BLaER1 (cell line): Measurements from ENCODE around the gene TTC4.
"Not testable (repeated sequence)": the region's sequence is repeated elsewhere in the genome, so short reads cannot be mapped to it uniquely, and the experiment has no call there.

Experiments
- H3K27ac ChIP-seq: shearing (Covaris generic); formaldehyde crosslinking; 2 replicates; pipeline ENCODE4 v1.8.1; 2022
- H3K27me3 ChIP-seq: shearing (Covaris generic); formaldehyde crosslinking; 2 replicates; pipeline ENCODE4 v1.8.1; 2022
- H3K36me3 ChIP-seq: shearing (Covaris generic); formaldehyde crosslinking; 2 replicates; pipeline ENCODE4 v1.8.1; 2022
- H3K4me1 ChIP-seq: shearing (Covaris generic); formaldehyde crosslinking; 2 replicates; pipeline ENCODE4 v1.8.1; 2022
- H3K4me2 ChIP-seq: shearing (Covaris generic); formaldehyde crosslinking; 2 replicates; pipeline ENCODE4 v1.8.1; 2022
- H3K4me3 ChIP-seq: shearing (Covaris generic); formaldehyde crosslinking; 2 replicates; pipeline ENCODE4 v1.8.1; 2022
- H3K9ac ChIP-seq: shearing (Covaris generic); formaldehyde crosslinking; 2 replicates; pipeline ENCODE4 v1.8.1; 2022
- H3K9me3 ChIP-seq: shearing (Covaris generic); formaldehyde crosslinking; 2 replicates; pipeline ENCODE4 v1.8.1; 2022
- H4K20me1 ChIP-seq: shearing (Covaris generic); formaldehyde crosslinking; 2 replicates; pipeline ENCODE4 v1.8.1; 2022
- Cebpa-rat ChIP-seq: shearing (Covaris generic); IDR thresholded peaks from 2 replicates; pipeline ENCODE4 v1.8.1; 2022

TTC4 gene

GRCh38 chr1:54758678-54759348 is 43.2 kb downstream of the TTC4 start:
- Histone ChIP-seq H3K4me2 (no peak overlapping the region), H3K27ac (no peak overlapping the region), H3K4me1 (peaks cover 12% of the 10 kb centered on the region), H3K9ac (no peak overlapping the region), H3K4me3 (no peak overlapping the region), H3K9me3 (no peaks in the 10 kb centered on the region), H4K20me1 (no peaks in the 10 kb centered on the region; the same call in 1 of the 2 replicates), H3K36me3 (peaks cover 34% of the 10 kb centered on the region), H3K27me3 (no peaks in the 10 kb centered on the region)
- no peak for TF ChIP-seq Cebpa-rat

GRCh38 chr1:54763816-54764132 is 48.1 kb downstream of the TTC4 start:
- Histone ChIP-seq H3K36me3 (peaks cover 6% of the 10 kb centered on the region; the same call in 1 of the 2 replicates), H3K9me3 (no peaks in the 10 kb centered on the region), H3K4me2 (peak overlapping the region; percentile 76), H4K20me1 (no peaks in the 10 kb centered on the region; the same call in 1 of the 2 replicates), H3K27ac (peak overlapping the region; percentile 84), H3K4me3 (peak overlapping the region; percentile 83), H3K9ac (peak overlapping the region; percentile 86), H3K4me1 (peaks cover 21% of the 10 kb centered on the region), H3K27me3 (no peaks in the 10 kb centered on the region)
- TF ChIP-seq Cebpa-rat = no peak

DNA sequence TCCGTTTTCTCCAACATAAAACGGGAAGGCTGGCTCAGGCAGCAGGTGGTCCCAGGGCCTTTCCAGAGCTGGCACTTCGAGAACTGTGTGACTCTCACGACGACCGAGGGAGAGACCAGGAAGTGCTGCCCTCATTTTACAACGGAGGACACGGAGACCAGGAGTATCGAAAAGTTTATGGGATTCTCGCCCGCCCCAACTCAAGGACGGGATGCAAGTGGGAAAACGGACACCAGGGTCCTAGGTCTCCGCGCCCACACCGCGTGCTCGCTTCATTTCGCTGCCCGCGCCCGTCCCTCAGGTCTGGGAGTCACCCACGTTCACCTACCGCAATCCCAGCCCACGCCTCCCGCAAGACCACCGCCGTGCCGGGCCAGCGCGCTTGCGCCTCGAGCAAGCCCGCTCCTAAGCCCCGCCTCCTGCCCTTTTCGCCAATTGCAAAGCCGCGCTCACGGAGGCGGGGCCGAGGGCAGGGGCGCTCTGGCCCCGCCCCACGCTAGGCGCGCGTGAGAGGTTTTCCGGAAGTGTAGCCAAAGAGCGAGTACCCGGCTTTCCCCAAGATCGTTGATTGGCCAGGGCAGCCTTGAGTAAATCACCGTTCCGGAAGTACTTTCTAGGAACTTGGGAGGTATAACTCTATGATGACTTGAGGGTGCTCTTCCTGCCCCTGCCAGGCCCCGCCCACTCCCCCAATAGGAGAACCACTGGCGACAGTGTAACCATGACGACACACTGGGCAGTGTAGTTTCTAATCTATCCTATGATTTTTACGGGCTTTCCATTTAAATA is 48.7 kb downstream of the TTC4 start, which contains the start of gene PARS2:
PARS2 (minus strand) TSS at position 391 of the 789 bp plus-strand sequence. CDS start 5,362 bp downstream, outside the sequence.
- H4K20me1 ChIP-seq = no peaks in the 10 kb centered on the region
- no peaks in the 10 kb centered on the region for H3K27me3 ChIP-seq
- H3K36me3 ChIP-seq = peaks cover under 1% of the 10 kb centered on the region; the same call in 1 of the 2 replicates
- peak within 1 kb of the TSS; percentile 86 for H3K9ac ChIP-seq
- H3K4me3 ChIP-seq = peak within 1 kb of the TSS; percentile 83
- peaks cover 21% of the 10 kb centered on the region for H3K4me1 ChIP-seq
- H3K9me3 ChIP-seq = no peaks in the 10 kb centered on the region
- TF ChIP-seq Cebpa-rat = no peak
- H3K4me2 ChIP-seq = peak within 1 kb of the TSS; percentile 76
- H3K27ac ChIP-seq = peak within 1 kb of the TSS; percentile 84

- TF ChIP-seq Cebpa-rat = no peak
- no peaks in the 10 kb centered on the region for H4K20me1 ChIP-seq
- H3K4me1 ChIP-seq = peaks cover 21% of the 10 kb centered on the region
- H3K9ac ChIP-seq = no peak overlapping the region
- H3K27ac ChIP-seq = no peak overlapping the region
- peak overlapping the region; percentile 67 for H3K4me2 ChIP-seq
- H3K9me3 ChIP-seq = no peaks in the 10 kb centered on the region
- peak overlapping the region; percentile 83 for H3K4me3 ChIP-seq
- H3K36me3 ChIP-seq = no peaks in the 10 kb centered on the region
- no peaks in the 10 kb centered on the region for H3K27me3 ChIP-seq
Measured at GRCh38 chr1:54764922-54765561, 49.4 kb downstream of the TTC4 start.

DNA sequence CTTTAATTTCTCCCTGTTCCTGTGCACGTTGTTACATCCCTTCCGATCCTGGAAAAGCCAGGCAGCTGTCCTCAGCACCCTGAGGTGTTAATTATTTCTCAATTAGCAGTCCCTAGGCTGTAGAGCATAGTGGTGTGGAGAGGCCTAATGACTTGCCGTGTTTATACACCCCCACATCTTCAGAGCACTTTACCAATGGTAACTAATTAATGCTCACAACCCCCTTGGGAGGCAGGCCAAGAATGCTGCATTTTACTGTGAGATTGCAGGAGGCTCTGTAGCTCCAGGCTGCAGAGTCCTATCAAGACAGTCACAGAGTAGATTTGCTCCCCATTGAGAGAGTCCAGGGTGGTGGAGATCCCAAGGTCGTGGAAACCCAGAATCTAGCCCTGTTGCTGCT is 51.1 kb downstream of the TTC4 start:
- no peak for TF ChIP-seq Cebpa-rat
- no peaks in the 10 kb centered on the region for H3K36me3 ChIP-seq
- H3K4me3 ChIP-seq = no peak overlapping the region
- H3K27ac ChIP-seq = no peak overlapping the region
- peaks cover 21% of the 10 kb centered on the region for H3K4me1 ChIP-seq
- H4K20me1 ChIP-seq = no peaks in the 10 kb centered on the region
- no peaks in the 10 kb centered on the region for H3K9me3 ChIP-seq
- H3K27me3 ChIP-seq = no peaks in the 10 kb centered on the region
- H3K9ac ChIP-seq = no peak overlapping the region
- H3K4me2 ChIP-seq = no peak overlapping the region

DNA sequence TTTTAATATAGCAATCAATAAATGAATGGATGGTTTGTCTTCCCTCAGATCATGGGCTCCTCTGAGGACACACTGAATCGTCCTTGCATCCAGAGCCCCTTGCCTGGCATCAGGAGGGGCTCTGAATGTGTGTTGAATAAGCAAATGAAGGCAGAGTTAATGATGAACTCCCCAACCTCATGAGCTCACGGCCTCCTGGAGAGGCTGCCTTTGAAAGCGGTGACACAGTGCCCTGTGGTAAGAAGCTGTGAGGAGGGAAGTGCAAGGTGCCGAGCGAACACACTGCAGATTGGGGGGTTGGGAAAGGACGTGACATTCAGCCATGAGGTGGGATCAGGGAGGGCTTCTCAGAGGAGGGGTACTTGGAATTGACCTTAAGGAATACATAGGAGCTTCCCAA is 51.9 kb downstream of the TTC4 start:
- no peak for TF ChIP-seq Cebpa-rat
- H3K4me2 ChIP-seq = no peak overlapping the region
- H3K36me3 ChIP-seq = no peaks in the 10 kb centered on the region
- no peak overlapping the region for H3K9ac ChIP-seq
- H3K27ac ChIP-seq = no peak overlapping the region
- H3K4me3 ChIP-seq = no peak overlapping the region
- peaks cover 21% of the 10 kb centered on the region for H3K4me1 ChIP-seq
- no peaks in the 10 kb centered on the region for H3K27me3 ChIP-seq
- H3K9me3 ChIP-seq = no peaks in the 10 kb centered on the region
- no peaks in the 10 kb centered on the region for H4K20me1 ChIP-seq

GRCh38 chr1:54768093-54768492 is 52.4 kb downstream of the TTC4 start:
- no peak overlapping the region for H3K27ac ChIP-seq
- no peaks in the 10 kb centered on the region for H3K9me3 ChIP-seq
- TF ChIP-seq Cebpa-rat = no peak
- no peaks in the 10 kb centered on the region for H3K36me3 ChIP-seq
- H3K9ac ChIP-seq = no peak overlapping the region
- no peak overlapping the region for H3K4me2 ChIP-seq
- no peaks in the 10 kb centered on the region for H4K20me1 ChIP-seq
- no peak overlapping the region for H3K4me3 ChIP-seq
- H3K4me1 ChIP-seq = peaks cover 17% of the 10 kb centered on the region
- no peaks in the 10 kb centered on the region for H3K27me3 ChIP-seq

GRCh38 chr1:54772951-54773350 is 57.3 kb downstream of the TTC4 start:
- no peak overlapping the region for H3K4me3 ChIP-seq
- no peak overlapping the region for H3K9ac ChIP-seq
- no peak for TF ChIP-seq Cebpa-rat

GRCh38 chr1:54774820-54775498 is 59.3 kb downstream of the TTC4 start:
- Histone ChIP-seq H3K27ac (no peak overlapping the region), H3K9ac (no peak overlapping the region), H3K9me3 (no peaks in the 10 kb centered on the region), H3K4me1 (no peaks in the 10 kb centered on the region), H3K27me3 (no peaks in the 10 kb centered on the region), H3K4me2 (no peak overlapping the region), H3K36me3 (no peaks in the 10 kb centered on the region), H4K20me1 (no peaks in the 10 kb centered on the region), H3K4me3 (no peak overlapping the region)
- no peak for TF ChIP-seq Cebpa-rat

More at GRCh38 chr1:54772951-54773350, 57.3 kb downstream of the TTC4 start:
- H3K36me3 ChIP-seq = no peaks in the 10 kb centered on the region
- H3K27ac ChIP-seq = no peak overlapping the region
- H3K9me3 ChIP-seq = no peaks in the 10 kb centered on the region
- no peak overlapping the region for H3K4me2 ChIP-seq
- H3K27me3 ChIP-seq = no peaks in the 10 kb centered on the region
- no peaks in the 10 kb centered on the region for H3K4me1 ChIP-seq
- H4K20me1 ChIP-seq = no peaks in the 10 kb centered on the region

GRCh38 chr1:54775828-54776721 is 60.4 kb downstream of the TTC4 start:
- not testable (repeated sequence) for H3K9me3 ChIP-seq, H3K4me1 ChIP-seq, H3K4me2 ChIP-seq, H3K27ac ChIP-seq, H3K27me3 ChIP-seq, H3K4me3 ChIP-seq, H4K20me1 ChIP-seq, H3K9ac ChIP-seq, H3K36me3 ChIP-seq
